Thyroid gland (tissue), 4 donors: ENCODE measurements around the gene CCN5. TPM values are rescaled to one million over a fixed set of nuclear protein-coding genes. Genes with fewer than 3 reads are reported as not detected.

Experiments
- DNase-seq, 2 donors: peaks; one replicate each; pipeline ENCODE4 v3.0.0-alpha.2; 2019
- H3K27ac ChIP-seq, 3 donors: fragments of 200-600 bp; sonication (generic); 1 replicate in 2 of 3; 2 replicates in 1 of 3; pipeline ENCODE4 v1.5.1; 2016 to 2019; ENCODE audit warnings: mild to moderate bottlenecking in 1 of 3, moderate library complexity in 1 of 3
- H3K27me3 ChIP-seq: fragments of 200-600 bp; sonication (generic); one replicate; pipeline ENCODE4 v1.5.1; 2019
- H3K36me3 ChIP-seq, 2 donors: fragments of 200-600 bp; sonication (generic); one replicate each; pipeline ENCODE4 v1.5.1; 2016 to 2019
- H3K4me1 ChIP-seq, 2 donors: fragments of 200-600 bp; sonication (generic); one replicate each; pipeline ENCODE4 v1.5.1; 2017 to 2019
- H3K4me3 ChIP-seq, 3 donors: fragments of 200-600 bp; sonication (generic); replicated peaks in 1 of 3; 1 replicate in 2 of 3; 2 replicates in 1 of 3; pipeline ENCODE4 v1.5.1; 2016; ENCODE audit warnings: mild to moderate bottlenecking in 1 of 3
- H3K9me3 ChIP-seq: fragments of 200-600 bp; sonication (generic); one replicate; pipeline ENCODE4 v1.5.1; 2017
- POLR2A ChIP-seq, 2 donors: fragments of 450-650 bp; IDR thresholded peaks; one replicate each; pipeline ENCODE4 v1.6.1; 2017; ENCODE audit warnings: antibody characterized with exemption in 2 of 2, mild to moderate bottlenecking in 2 of 2, moderate library complexity in 1 of 2
- WGBS, 2 donors: methylation state at CpG; one replicate each; pipeline ENCODE4 v1.1.5; 2017; 5-methylcytosine and 5-hydroxymethylcytosine counted together
- intact Hi-C: fragments of 100-400 bp; cut with DNase I; formaldehyde crosslinking; loops from one replicate; pipeline ENCODE4 v1.15.1; 2023
- total RNA-seq, 4 donors: library from RNA; depleted of rRNA; stranded (reverse); fragments of >200 nt; gene quantifications; one replicate each; pipeline ENCODE4 v1.2.3, GENCODE V29; 2016
- TF ChIP-seq, protein P1 (sequence below), 6 experiments: fragments of 200-600 bp in 3 of 6; fragments of 450-650 bp in 3 of 6; sonication (generic) in 3 of 6; IDR thresholded peaks; one replicate each; pipeline ENCODE4 v1.5.1; 2016 to 2019; ENCODE audit warnings: antibody characterized with exemption in 6 of 6, mild to moderate bottlenecking in 2 of 6, inconsistent platforms in 1 of 6, moderate library complexity in 1 of 6

CCN5 gene
- total RNA-seq, 4 donors from 2014 or later = 4.7 to 47.6 (median 26.6) TPM

DNA sequence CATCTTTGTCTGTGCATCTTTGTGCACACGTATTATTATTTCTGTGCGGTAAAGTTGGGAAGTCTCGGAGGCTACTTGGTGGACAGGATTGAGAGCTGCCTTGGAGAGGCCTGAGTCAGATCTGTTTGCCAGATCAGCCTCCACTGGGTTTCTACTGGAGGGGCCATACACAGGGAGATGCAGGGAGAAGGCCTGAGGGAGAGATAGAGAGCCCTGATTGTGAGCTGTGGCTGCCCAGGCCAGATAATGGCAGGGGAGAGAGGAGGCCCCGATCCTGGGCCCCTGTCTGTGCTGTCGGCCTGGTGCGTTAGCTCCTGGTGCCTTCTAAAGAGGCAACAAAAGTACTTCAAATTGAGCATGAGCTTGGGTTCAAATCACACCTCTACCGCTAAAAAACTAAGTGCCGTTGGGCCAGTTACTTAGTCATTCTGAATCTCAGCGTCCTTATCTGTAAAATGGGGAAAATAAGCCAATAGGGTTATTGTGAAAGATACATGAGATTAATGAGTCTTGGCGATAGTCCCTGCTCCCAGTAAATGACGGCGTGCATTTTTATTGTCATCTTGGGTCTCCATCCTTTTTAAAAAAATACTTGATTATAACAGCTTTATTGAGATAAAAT is 36.1 kb upstream of the CCN5 start:
- WGBS, 2 donors = 89 to 90% methylated on average over 12 of the region's 12 CpGs
- Histone ChIP-seq H3K27me3 (no peaks in the 10 kb centered on the region), H3K4me3 (no peak overlapping the region), H3K36me3 (no peaks in the 10 kb centered on the region), H3K27ac (no peak overlapping the region), H3K9me3 (no peaks in the 10 kb centered on the region), H3K4me1 (no peaks in the 10 kb centered on the region)
- no peak for TF ChIP-seq POLR2A (IDR thresholded peaks at IDR 0.05)
- TF ChIP-seq, protein P1, sequence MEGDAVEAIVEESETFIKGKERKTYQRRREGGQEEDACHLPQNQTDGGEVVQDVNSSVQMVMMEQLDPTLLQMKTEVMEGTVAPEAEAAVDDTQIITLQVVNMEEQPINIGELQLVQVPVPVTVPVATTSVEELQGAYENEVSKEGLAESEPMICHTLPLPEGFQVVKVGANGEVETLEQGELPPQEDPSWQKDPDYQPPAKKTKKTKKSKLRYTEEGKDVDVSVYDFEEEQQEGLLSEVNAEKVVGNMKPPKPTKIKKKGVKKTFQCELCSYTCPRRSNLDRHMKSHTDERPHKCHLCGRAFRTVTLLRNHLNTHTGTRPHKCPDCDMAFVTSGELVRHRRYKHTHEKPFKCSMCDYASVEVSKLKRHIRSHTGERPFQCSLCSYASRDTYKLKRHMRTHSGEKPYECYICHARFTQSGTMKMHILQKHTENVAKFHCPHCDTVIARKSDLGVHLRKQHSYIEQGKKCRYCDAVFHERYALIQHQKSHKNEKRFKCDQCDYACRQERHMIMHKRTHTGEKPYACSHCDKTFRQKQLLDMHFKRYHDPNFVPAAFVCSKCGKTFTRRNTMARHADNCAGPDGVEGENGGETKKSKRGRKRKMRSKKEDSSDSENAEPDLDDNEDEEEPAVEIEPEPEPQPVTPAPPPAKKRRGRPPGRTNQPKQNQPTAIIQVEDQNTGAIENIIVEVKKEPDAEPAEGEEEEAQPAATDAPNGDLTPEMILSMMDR (IDR thresholded peaks at IDR 0.05) = no peak
- DNase-seq = no peak
- intact Hi-C loops = no loop called here

GRCh38 chr20:44681796-44682566 is 33.2 kb upstream of the CCN5 start:
- intact Hi-C loops = loop anchor here (5.0 kb wide), 1 partner anchor 185 kb away; no protein-coding TSS in a partner anchor
- no peaks in the 10 kb centered on the region for H3K9me3 ChIP-seq
- H3K4me1 ChIP-seq = peaks cover 0 to 4% of the 10 kb centered on the region in 2 donors
- no peak overlapping the region for H3K4me3 ChIP-seq
- H3K27me3 ChIP-seq = no peaks in the 10 kb centered on the region
- no peak overlapping the region for H3K27ac ChIP-seq
- DNase-seq = no peak
- 91 to 94% methylated on average over 9 to 11 of the region's 11 CpGs for WGBS, 2 donors
- TF ChIP-seq, protein P1 (IDR thresholded peaks at IDR 0.05) = no peak
- no peak for TF ChIP-seq POLR2A (IDR thresholded peaks at IDR 0.05)
- no peaks in the 10 kb centered on the region for H3K36me3 ChIP-seq

- H3K27me3 ChIP-seq = no peaks in the 10 kb centered on the region
- H3K9me3 ChIP-seq = no peaks in the 10 kb centered on the region
- no peak overlapping the region for H3K27ac ChIP-seq
- TF ChIP-seq, protein P1 (IDR thresholded peaks at IDR 0.05) = peak in 5 of 6 experiments; percentile 31 to 53 (median 46)
- no peak for TF ChIP-seq POLR2A (IDR thresholded peaks at IDR 0.05)
- peak; percentile 54 to 65 for DNase-seq
- H3K4me3 ChIP-seq = no peak overlapping the region
- 39 to 53% methylated on average over 9 to 10 of the region's 10 CpGs for WGBS, 2 donors
- H3K4me1 ChIP-seq = peaks cover 0 to 4% of the 10 kb centered on the region in 2 donors
- intact Hi-C loops = loop anchor here (2.0 to 5.0 kb wide), 2 partner anchors 49 to 184 kb away; no protein-coding TSS in a partner anchor
- no peaks in the 10 kb centered on the region for H3K36me3 ChIP-seq
Measured at GRCh38 chr20:44683263-44684046, 31.7 kb upstream of the CCN5 start.

DNA sequence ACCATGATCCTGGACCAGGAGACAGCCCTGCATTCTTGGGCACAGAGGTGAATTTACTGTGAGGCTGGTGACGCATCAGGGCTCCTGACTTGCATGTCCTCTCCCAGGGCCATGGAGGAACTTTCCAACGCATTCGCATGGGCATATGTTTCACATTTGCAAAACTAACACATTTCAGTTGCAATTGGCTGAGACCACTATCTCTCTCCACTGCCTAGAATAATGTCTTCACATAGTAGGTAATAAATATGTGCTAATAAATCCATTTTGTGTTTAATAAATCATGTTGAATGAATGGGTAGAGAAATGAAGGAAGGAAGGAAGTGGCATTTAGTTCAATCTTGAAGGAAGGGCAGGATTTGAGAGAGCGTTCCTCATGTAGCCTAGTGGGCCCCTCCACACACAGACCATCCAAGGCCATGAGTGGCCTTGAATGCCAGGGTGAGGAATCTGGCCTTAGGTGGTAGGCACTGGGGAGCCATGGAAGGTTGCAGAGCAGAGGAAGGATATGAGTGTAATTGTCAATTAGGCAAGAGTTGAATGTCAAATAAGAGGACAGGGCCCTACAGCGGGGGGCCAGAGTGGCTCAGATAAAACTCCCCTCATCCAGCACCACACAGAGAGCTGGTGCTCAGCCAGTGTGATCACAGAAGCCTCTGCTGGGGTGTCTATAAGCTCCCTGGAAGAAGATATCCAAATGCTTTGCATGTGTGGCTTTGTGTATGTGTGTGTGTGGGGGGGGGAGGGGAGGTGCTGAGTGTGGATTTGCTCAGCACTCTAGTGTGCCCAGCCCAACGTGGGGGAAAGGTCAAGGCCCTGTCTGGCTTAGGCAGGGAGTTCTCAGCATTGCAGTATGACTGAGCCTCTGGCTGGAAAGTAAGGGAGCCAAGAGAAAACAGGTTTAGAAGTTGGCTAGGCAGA is 30.9 kb upstream of the CCN5 start:
- TF ChIP-seq POLR2A (IDR thresholded peaks at IDR 0.05) = no peak
- TF ChIP-seq, protein P1 (IDR thresholded peaks at IDR 0.05) = no peak
- Histone ChIP-seq H3K27ac (no peak overlapping the region), H3K4me1 (peaks cover 0 to 4% of the 10 kb centered on the region in 2 donors), H3K9me3 (no peaks in the 10 kb centered on the region), H3K27me3 (no peaks in the 10 kb centered on the region), H3K36me3 (no peaks in the 10 kb centered on the region), H3K4me3 (no peak overlapping the region)
- intact Hi-C loops = loop anchor here (2.0 to 5.0 kb wide), 2 partner anchors 48 to 183 kb away; no protein-coding TSS in a partner anchor
- DNase-seq = no peak
- 75 to 78% methylated on average over 6 of the region's 6 CpGs for WGBS, 2 donors
